DMS 273 treated with DMSO at 0.1 percent for 48 hours (cell line): Measurements from ENCODE around the gene XPA.
A peak's percentile ranks its signal among the peaks of the same experiment; 100 is the strongest.

Experiments
- DNase-seq: peaks from one replicate; lab custom pipeline; 2025; lab: John Stamatoyannopoulos, UW

The XPA gene

DNA sequence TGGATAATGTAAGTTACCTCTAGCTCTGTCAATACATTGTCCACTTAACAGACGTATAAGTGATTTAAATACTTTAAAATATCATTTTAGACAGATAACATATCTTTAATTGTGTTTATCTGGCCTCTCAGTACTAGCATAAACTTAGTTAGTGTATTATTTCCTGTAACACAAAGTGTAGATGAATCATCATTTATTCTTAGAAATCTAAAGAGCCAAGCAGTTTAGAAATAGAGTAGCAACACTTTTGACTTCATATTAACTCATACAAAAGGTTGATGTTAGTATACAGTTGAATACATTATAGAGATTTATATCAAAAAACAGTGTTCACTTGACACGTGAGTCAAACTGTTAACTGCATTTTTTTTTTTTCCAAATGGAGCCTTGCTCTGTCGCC lies 45.5 kb downstream of the XPA start:
- no peak for DNase-seq

DNA sequence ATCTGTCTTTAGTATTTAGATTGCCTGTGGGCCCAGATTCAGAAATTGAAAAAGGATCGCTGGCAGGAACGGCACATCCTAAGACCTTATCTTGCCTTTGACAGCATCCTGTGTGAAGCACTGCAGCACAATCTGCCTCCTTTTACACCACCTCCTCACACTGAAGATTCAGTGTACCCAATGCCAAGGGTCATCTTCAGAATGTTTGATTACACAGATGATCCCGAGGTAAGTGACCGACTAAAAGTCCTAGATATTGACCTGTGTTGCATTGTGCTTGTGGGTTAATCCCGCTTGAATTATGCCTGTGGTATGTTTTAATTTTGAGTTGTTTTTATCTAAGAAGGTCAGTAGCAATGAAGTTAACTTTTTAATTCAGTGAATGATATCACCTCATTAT lies 49.1 kb downstream of the XPA start:
- DNase-seq = no peak

DNA sequence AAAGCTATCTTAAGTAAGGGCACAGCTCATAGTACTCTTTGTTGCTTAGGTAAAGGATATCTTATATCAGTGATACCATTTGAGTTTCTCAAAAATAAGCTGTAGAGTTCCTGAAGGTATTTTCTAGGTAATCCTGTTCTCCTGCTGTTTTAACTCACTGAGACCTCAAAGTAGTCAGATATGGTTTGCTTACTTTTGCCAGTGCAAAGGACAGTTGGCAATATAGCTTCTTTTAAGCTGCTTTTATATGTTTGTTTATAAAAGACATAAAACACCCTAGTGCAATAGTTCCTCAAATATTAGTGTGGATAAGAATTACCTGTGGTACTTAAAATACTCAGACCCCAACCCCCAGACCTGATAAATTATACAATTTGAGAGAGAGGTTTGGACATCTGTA lies 51.4 kb downstream of the XPA start:
- DNase-seq = no peak

DNA sequence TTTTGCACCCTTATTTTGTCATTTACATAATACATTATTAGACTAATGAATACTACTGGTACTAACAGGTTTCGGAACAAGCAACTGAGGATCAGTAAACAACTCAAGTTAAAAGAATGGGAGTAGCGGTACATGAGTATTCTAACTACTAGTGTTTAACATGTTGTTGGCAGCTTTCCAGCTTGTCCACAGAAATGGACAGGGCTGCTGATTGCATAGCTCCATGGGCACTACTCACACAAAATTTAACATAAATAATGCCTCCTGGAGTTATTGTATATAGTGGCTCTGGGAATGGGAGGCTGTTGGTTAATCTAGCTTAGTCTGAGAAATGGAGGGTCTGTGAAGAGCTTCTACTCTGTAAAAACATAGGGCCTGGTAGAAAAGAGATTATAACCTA lies 56.8 kb downstream of the XPA start:
- DNase-seq = no peak

DNA sequence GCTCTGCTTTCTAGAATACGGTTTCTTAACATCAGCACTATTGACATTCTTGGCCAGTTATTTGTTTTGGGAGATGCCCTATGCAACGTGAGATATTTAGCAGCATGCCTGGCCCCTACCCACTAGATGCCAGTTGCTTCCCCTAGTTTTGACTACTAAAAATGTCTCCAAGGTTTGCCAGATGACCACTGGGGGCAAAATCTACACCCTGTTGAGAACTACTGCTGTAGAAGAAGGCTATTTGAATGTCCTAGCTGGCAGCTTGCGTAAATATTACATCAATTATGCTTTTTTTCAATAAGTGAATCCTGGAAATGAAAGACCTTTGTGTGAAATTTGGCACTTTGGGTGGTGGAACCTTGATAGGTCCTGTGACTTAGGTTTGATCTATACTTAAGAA lies 58.5 kb downstream of the XPA start:
- no peak for DNase-seq

DNA sequence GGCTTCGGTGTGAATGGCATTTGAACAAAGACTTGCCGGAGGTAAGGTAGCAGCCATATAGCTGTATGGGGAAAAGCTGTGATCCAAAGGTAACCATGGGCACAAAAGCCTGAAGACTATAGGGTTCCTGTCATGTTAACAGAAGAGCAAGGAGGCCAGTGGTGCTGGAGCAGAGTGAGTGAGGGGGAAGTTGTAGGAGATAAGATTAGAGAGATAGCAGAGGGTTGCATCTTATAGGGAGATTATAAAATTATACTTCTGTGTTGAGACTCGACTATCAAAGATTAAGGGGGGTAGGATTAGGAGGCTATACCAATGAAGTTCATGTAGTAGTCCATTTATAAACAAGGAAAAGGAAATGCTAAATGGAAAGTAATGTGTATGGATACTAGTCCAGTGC lies 60.2 kb downstream of the XPA start:
- no peak for DNase-seq

DNA sequence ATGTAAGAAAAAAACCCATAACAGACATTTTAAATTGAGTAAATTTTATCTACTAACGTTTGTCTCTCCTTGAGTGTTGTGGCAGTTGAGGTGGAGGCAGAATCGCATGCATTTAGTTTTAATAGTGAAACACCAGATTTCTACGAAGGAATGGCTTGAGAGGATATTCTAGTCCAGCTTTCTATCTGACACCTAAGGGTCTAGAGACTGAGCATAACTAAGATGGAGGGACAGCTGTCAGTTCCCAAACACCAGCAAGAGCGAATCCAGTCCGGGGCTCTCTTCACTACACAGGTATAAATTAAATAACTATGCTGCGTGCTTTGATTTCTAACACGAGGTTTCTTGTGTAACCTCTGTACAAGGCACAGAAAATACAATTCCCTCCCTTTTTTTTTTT lies 62.1 kb downstream of the XPA start:
- DNase-seq = no peak

DNA sequence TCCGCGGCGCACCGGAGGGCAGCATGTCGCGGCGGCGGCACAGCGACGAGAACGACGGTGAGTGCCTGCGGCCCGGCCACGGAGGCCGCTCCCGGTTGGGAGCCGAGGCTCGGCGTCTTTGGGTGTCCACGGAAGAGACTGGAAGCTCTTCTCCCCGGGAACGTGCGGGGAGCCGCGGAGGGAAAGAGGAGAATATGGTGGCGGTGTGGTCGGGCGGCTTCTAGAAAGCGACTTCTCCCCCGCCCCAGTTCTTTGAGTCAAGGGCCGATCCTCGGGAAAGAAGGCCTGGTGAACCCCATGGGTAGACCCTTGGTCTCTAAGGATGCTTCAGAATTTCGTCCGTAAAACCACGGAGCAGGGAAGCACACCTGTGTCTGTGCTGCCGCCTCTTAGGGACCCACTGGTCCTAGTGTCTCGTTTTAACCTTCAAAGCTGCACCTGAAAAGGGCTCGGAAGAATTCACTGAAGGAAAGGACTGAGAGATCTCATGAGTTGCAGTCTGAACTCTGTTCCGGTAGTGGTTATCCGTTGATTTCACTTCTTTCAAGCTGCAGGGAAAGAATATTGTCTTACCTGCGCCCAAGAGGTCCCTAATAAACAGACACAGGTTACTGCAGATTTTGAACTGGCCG lies 63.2 kb downstream of the XPA start:
- DNase-seq = no peak

DNA sequence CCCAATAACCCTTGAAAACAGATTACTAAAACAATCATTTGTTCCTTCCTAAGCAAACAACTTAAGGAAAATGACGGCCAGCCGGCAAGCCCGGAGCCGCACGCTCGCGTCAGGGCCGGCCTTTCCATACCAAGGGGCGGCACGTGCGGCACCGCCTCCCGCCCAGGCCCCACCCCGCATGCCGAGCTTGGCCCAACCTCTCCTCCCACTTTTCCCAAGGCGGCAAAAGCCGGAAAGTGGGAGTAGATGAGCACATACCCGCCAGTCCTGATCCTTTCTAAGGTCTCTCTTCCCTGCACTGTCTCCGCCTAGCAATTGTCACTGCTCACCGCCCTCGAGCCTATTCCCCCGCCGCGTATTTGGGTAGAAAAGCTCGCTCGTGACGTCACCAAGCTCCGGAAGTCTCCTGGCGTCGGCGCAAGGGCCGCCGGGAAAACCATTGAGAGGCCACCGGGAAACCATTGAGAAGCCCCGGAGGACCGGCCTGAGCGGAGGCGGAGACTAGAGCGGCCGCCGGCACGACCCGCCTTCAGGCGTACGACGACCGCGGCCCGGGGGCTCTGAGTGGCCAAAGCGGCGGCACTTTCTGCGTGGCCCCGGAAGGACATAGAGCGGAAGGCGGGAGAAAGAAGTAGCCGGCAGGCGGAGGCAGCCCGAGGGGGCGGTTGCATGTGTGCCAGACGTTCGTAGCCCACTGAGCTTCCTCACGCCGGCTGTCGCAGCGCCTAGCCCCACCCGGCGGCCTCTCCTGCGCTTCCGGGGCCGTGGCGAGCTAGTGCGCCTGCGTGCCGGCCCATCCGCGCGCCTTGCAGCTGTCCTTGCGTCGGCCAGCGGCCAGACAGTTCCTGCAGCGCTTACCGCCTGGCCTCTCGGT lies 63.9 kb downstream of the XPA start, which contains the start of the genes NCBP1 and TSTD2:
Gene NCBP1, plus strand, starts transcription at position 837 of the 874 bp plus-strand sequence. CDS start 61 bp downstream, outside the sequence.
Gene TSTD2, minus strand, starts transcription at position 384 of the 874 bp plus-strand sequence. CDS start 5,806 bp downstream, outside the sequence.
- DNase-seq = peak; percentile 94

DNA sequence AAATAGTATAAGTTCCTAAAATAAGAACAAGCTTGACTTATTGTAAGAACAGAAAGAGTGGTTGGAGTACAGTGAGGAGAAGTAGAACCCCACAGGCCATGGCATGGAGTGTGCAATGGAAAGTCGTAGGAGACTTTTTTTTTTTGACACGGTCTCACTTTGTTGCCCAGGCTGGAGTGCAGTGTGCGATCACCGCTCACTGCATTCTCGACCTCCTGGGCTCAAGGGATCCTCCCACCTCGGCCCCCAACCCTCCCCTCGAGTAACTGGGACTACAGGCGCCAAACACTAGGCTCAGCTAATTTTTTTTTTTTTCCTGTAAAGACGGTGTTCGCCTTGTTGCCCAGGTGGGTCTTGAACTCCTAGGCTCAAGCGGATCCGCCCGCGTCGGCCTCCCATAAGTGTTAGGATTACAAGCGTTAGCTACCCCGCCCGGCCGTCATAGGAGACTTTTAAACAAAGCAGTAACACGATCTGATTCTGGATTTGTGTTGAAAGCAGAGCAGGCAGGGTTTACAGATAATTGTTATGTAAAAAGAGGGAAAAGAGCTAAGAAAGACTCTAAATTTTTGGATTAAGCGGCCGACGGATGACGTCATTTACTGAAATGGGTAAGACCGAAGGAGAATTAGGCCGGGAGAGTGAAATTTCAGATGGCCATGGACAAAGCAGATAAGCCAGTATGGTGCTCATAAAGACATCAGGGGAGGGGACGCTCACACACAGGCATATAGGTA lies 64.7 kb downstream of the XPA start:
- DNase-seq = peak; percentile 67

DNA sequence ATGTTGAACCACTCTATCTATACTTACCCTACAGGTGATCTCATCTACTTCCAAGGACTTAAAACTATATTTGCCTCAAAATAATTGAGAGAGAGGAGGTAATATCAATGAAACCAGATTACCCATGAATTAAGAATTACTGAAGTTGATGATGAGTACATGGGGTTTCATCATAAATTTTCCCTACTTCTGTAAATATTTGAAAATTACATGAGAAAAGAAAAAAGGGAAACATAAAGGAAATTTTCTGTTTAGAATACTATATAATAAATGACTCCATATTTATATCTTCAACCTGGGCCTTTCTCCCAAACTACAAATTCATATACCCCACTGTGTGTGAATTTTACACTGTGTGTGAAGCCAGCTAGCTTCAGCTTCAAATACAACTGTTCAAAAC lies 66.5 kb downstream of the XPA start:
- DNase-seq = no peak

DNA sequence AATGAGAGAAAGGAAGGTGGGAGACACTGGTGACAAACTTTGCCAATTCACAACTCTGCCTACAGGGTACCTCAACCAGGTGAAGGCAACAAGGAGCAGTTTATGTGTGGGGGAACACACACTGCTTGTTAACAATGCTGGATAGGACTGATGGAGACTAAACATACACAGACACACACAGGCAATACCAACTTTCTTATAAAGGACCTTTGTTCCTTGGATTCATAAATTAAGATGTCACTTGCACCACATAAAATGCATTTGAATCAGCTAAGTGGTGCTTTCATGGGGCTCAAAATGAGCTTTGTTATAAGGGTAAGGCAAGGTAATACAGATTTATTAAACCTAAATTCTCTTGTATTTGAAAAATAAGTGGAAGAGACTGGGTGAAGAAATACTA lies 68.0 kb downstream of the XPA start:
- DNase-seq = no peak

DNA sequence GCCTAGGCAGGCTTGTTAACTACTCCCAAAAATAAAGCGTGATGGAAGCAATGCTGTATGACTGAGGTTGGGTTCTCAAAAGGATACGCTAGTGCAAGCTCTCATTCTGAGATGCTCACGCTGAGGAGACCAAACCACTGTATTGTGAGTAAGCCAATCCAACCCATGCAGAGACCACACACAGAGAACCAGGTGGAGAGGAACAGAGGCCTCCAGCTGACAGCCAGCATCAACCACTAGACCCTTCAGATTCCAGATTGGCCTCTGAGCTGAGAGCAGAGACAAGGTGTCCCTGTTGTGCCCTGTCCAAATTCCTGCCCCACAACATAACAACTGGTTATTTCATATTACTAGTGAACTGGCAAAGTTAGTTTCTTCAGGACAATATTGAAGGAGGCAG lies 68.5 kb downstream of the XPA start:
- no peak for DNase-seq

DNA sequence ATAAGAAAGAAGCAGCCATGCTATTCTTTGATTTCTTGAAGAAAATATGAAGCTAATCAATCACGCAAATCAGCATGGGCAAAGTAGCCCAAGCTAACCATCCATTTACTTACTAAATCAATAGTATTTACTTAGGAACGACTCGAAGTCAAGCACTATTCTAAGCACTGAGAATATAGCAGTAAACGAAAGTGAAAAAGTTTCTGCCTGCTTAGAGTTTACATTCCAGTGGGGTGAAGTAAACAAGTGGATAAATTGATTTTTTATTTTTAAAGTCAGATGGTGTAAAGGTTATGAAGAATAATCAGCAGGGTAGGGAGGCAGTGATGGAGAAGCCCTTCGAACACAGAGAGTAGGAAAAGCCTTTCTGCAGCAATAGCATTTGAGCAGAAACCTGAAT lies 69.5 kb downstream of the XPA start:
- no peak for DNase-seq

DNA sequence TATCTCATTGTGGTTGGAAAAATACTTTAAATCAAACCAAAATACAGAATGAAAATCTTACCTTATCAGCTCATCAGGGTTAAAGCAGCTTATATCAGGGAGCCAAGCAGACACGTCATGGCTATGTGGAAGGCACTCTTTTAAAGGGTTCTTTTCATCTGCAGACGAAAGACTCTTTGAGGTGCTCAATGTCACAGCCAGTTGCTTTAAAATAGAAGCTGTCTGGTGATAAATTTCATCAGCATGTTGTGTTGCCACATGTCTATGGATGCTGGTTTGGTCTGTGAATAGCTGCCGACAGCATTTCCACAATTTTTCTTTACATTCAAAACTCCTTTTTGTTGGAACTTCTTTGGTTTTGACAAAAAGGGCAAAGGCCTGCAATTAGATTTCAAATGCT lies 71.5 kb downstream of the XPA start:
- no peak for DNase-seq
